Mesenchymal stem cell (in vitro differentiated cells and primary cell): ENCODE measurements around the gene MEF2A.
A peak's percentile ranks its signal among the peaks of the same experiment; 100 is the strongest.

Source experiments
- DNase-seq: peaks from one replicate; pipeline ENCODE4 v3.0.0-alpha.2; 2013
- H2AFZ ChIP-seq: one replicate; pipeline ENCODE4 v1.6.1; 2013; ENCODE audit warnings: low read depth, mild to moderate bottlenecking, control low read depth, inconsistent platforms, low read length, moderate library complexity
- H2AK5ac ChIP-seq: 2 replicates; pipeline ENCODE4 v1.6.1; 2013; ENCODE audit warnings: low read length, moderate library complexity, mild to moderate bottlenecking, inconsistent platforms; ENCODE audit not compliant: severe bottlenecking
- H2BK120ac ChIP-seq: one replicate; pipeline ENCODE4 v1.6.1; 2013; ENCODE audit warnings: low read depth, mild to moderate bottlenecking, inconsistent platforms, low read length, moderate library complexity
- H2BK12ac ChIP-seq, 2 experiments: one replicate each; pipeline ENCODE4 v1.6.1; 2013; ENCODE audit warnings: inconsistent platforms in 2 of 2, low read length in 2 of 2, mild to moderate bottlenecking in 2 of 2, moderate library complexity in 2 of 2, control low read depth in 1 of 2
- H2BK15ac ChIP-seq: one replicate; pipeline ENCODE4 v1.6.1; 2013; ENCODE audit warnings: mild to moderate bottlenecking, low read depth, inconsistent platforms; ENCODE audit not compliant: poor library complexity, severe bottlenecking
- H2BK5ac ChIP-seq: 2 replicates; pipeline ENCODE4 v1.6.1; 2013; ENCODE audit warnings: low read depth, mild to moderate bottlenecking, low read length, control low read depth, inconsistent platforms; ENCODE audit not compliant: poor library complexity, severe bottlenecking
- H3K14ac ChIP-seq, 2 experiments: one replicate each; pipeline ENCODE4 v1.6.1; 2013; ENCODE audit warnings: inconsistent platforms in 2 of 2, low read length in 2 of 2, control low read depth in 1 of 2, mild to moderate bottlenecking in 1 of 2, moderate library complexity in 1 of 2
- H3K18ac ChIP-seq, 2 experiments: one replicate each; pipeline ENCODE4 v1.6.1; 2013; ENCODE audit warnings: inconsistent platforms in 2 of 2, low read length in 2 of 2, control low read depth in 1 of 2, low read depth in 1 of 2, mild to moderate bottlenecking in 1 of 2
- H3K23ac ChIP-seq, 2 experiments: one replicate each; pipeline ENCODE4 v1.6.1; 2013; ENCODE audit warnings: inconsistent platforms in 2 of 2, low read length in 2 of 2, mild to moderate bottlenecking in 2 of 2, moderate library complexity in 2 of 2, control low read depth in 1 of 2
- H3K27ac ChIP-seq: 2 replicates; pipeline ENCODE4 v1.5.1; 2013; ENCODE audit warnings: mild to moderate bottlenecking, moderate library complexity, low read length, control low read depth, inconsistent platforms; ENCODE audit not compliant: poor library complexity, severe bottlenecking
- H3K27me3 ChIP-seq, 2 experiments: 2 replicates each; pipeline versions ENCODE4 v1.6.1 to v1.7.0; 2013; ENCODE audit warnings: low read length in 2 of 2, mild to moderate bottlenecking in 2 of 2, moderate library complexity in 2 of 2, control low read depth in 1 of 2, inconsistent platforms in 1 of 2; ENCODE audit not compliant: control insufficient read depth in 1 of 2, insufficient read depth in 1 of 2
- H3K36me3 ChIP-seq, 2 experiments: 2 replicates each; pipeline versions ENCODE4 v1.6.1 to v1.7.0; 2013; ENCODE audit warnings: low read length in 2 of 2, control low read depth in 1 of 2, inconsistent platforms in 1 of 2, low read depth in 1 of 2, mild to moderate bottlenecking in 1 of 2; ENCODE audit not compliant: insufficient read depth in 2 of 2, control insufficient read depth in 1 of 2
- H3K4ac ChIP-seq, 2 experiments: one replicate each; pipeline ENCODE4 v1.6.1; 2013; ENCODE audit warnings: inconsistent platforms in 2 of 2, low read length in 2 of 2, mild to moderate bottlenecking in 2 of 2, moderate library complexity in 2 of 2, control low read depth in 1 of 2, low read depth in 1 of 2
- H3K4me1 ChIP-seq: 2 replicates; pipeline ENCODE4 v1.6.1; 2013; ENCODE audit warnings: low read depth, low read length, control low read depth; ENCODE audit not compliant: control insufficient read depth, insufficient read depth
- H3K4me2 ChIP-seq: 2 replicates; pipeline ENCODE4 v1.6.1; 2013; ENCODE audit warnings: low read length, mild to moderate bottlenecking, inconsistent platforms; ENCODE audit not compliant: poor library complexity, severe bottlenecking
- H3K4me3 ChIP-seq, 2 experiments: 2 replicates each; pipeline versions ENCODE4 v1.5.1 to v1.7.0; 2013; ENCODE audit warnings: low read length in 2 of 2, mild to moderate bottlenecking in 2 of 2, control low read depth in 1 of 2, low read depth in 1 of 2; ENCODE audit not compliant: insufficient read depth in 1 of 2
- H3K79me1 ChIP-seq: replicated peaks from 2 replicates; pipeline ENCODE4 v1.6.1; 2013; ENCODE audit warnings: mild to moderate bottlenecking, control low read depth, low read length, inconsistent platforms; ENCODE audit not compliant: poor library complexity, severe bottlenecking
- H3K9ac ChIP-seq: 2 replicates; pipeline ENCODE4 v1.7.0; 2013; ENCODE audit warnings: mild to moderate bottlenecking, low read length, moderate library complexity
- H3K9me3 ChIP-seq: 2 replicates; pipeline ENCODE4 v1.7.0; 2013; ENCODE audit warnings: mild to moderate bottlenecking, low read length; ENCODE audit not compliant: control insufficient read depth
- H4K8ac ChIP-seq: one replicate; pipeline ENCODE4 v1.6.1; 2013; ENCODE audit warnings: inconsistent platforms, mild to moderate bottlenecking, low read length, moderate library complexity
- H4K91ac ChIP-seq: one replicate; pipeline ENCODE4 v1.6.1; 2013; ENCODE audit warnings: mild to moderate bottlenecking, low read length, inconsistent platforms
- WGBS: methylation state at CpG from one replicate; pipeline ENCODE4 v1.1.7; 2013; ENCODE audit warnings: mixed read lengths; 5-methylcytosine and 5-hydroxymethylcytosine counted together

MEF2A gene

DNA sequence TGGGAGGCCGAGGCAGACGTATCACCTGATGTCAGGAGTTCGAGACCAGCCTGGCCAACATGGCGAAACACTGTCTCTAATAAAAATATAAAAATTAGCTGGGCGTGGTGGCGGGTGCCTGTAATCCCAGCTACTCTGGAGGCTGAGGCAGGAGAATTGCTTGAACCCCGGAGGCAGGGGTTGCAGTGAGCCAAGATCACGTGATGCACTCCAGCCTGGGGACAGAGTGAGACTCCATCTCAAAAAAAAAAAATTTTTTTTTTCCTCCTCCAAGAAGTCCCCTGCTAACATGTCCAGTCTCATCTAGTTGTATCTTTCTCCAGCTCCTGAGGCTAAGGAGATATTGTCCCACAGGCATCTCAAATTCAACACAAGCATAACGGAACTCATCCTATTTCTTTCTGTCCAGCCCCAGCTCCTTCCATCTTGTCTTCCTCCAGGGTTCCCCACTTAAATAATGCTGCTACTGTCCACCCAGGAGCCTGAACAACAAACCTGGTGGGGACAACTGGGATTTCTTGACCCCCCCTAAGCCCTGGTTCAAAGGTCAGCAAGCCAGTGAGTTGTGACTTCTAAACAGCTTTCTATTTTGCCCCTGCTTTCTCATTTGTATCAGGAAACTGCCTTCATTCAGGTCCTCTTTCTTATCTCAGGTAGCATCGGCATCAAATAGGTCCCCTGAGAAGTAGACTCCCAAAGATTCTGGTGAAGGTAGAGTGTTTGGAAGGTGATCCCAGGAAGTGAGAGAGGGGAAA, 4.1 kb upstream of the MEF2A start:
- H3K79me1 ChIP-seq, result peaks cover 3% of the 10 kb centered on the region

DNA sequence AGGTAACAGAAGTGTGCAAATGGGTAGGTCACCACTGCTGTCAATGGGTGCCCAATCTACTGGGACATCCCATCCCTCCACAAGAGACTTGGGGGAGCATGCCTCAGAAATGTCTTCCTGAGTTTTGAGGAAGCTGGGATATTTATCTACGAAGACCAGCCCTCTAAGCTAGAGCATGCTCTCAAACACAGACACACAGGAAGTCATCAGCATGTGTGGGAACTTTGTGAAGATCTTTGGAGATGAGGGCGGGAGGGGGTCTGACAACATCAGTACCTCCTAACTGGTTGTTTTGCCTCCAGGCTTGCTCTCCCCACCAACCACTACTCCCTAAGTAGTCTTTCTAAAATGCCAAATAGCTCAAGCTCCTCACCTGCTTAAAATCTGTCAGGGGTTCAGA, 3.5 kb upstream of the MEF2A start:
- Histone ChIP-seq H2AFZ (no peak overlapping the region), H3K27me3 (peaks cover 0 to 5% of the 10 kb centered on the region in 2 experiments), H3K4me2 (no peak overlapping the region), H3K4ac (no peak overlapping the region), H4K8ac (no peak overlapping the region), H2BK5ac (no peak overlapping the region), H2BK15ac (no peak overlapping the region), H3K4me1 (peaks cover 3% of the 10 kb centered on the region), H3K18ac (no peak overlapping the region), H3K9me3 (no peaks in the 10 kb centered on the region), H3K79me1 (peaks cover 4% of the 10 kb centered on the region), H2BK120ac (no peak overlapping the region), H3K36me3 (no peaks in the 10 kb centered on the region), H4K91ac (no peak overlapping the region), H2AK5ac (no peak overlapping the region), H3K4me3 (no peak overlapping the region), H3K9ac (no peak overlapping the region), H3K27ac (no peak overlapping the region), H3K14ac (no peak overlapping the region), H3K23ac (no peak overlapping the region), H2BK12ac (no peak overlapping the region)
- 91% methylated on average over 2 of the region's 2 CpGs for WGBS
- DNase-seq, result no peak

More for the DNA sequence above, 4.1 kb upstream of the MEF2A start:
- Histone ChIP-seq H3K4me3 (no peak overlapping the region), H3K27me3 (peaks cover 0 to 5% of the 10 kb centered on the region in 2 experiments), H2BK15ac (no peak overlapping the region), H3K18ac (no peak overlapping the region), H4K8ac (no peak overlapping the region), H2AK5ac (no peak overlapping the region), H3K36me3 (no peaks in the 10 kb centered on the region), H2BK120ac (no peak overlapping the region), H3K23ac (no peak overlapping the region), H3K27ac (no peak overlapping the region), H2BK5ac (no peak overlapping the region), H2AFZ (no peak overlapping the region), H3K4me1 (peaks cover 3% of the 10 kb centered on the region), H3K4me2 (no peak overlapping the region), H3K9me3 (no peaks in the 10 kb centered on the region), H3K14ac (no peak overlapping the region), H2BK12ac (no peak overlapping the region), H3K9ac (no peak overlapping the region), H3K4ac (no peak overlapping the region), H4K91ac (no peak overlapping the region)
- DNase-seq, result no peak
- WGBS, result 96% methylated on average over 10 of the region's 10 CpGs

DNA sequence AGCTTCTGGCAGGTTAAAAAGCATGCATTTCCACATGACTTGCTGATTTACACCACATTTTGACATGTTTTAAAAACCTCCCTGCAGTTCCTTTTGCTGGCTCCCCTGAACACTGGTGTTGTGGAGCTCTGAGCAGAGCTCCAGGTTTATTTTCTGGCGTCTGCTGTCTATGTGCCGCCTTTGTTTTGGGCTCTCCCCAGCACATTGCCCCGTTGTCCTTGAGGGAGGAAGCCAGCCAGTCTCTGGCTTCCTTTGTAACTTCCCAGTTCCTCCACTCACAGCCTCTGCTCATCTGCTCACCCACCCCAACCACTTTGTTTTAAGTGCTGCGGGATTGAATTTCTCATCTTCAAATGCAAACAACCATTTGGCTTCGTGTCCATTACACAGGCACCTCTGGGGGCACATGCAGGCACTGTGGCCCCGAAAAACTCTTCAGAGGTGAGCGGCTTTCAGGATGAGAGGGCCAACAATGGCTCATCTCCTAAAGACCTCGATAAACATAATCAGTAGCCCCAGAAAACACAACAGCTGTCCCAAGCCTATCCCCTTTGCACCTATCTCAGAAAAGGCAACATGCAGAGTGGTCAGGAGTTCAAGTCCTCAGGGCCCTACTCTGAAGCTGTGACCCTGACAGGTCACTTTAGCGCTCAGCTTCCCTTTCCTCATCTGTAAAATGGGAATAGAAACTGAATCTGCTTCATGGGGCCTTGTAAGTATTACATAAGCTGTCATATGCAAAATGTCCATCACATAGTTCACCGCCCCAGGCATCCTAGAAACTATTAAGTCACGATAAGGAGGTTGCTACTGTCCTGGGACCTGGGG, 1.3 kb upstream of the MEF2A start:
- Histone ChIP-seq H2BK5ac (no peak overlapping the region), H3K9ac (peak overlapping the region; percentile 57), H3K4ac (peak overlapping the region; percentile 66 to 94), H3K14ac (no peak overlapping the region), H3K27ac (peak overlapping the region; percentile 21), H3K4me2 (peak overlapping the region; percentile 89), H3K4me1 (peaks cover 3% of the 10 kb centered on the region), H4K91ac (peak overlapping the region; percentile 52), H4K8ac (peak overlapping the region; percentile 97), H2BK12ac (peak overlapping the region in 1 of 2 experiments; percentile 89), H3K9me3 (no peaks in the 10 kb centered on the region), H2BK15ac (peak overlapping the region; percentile 86), H3K27me3 (peaks cover 0 to 5% of the 10 kb centered on the region in 2 experiments), H2AFZ (peak overlapping the region; percentile 94), H3K36me3 (no peaks in the 10 kb centered on the region), H3K4me3 (peak overlapping the region in 1 of 2 experiments; percentile 67), H3K23ac (no peak overlapping the region), H3K18ac (peak overlapping the region in 1 of 2 experiments; percentile 84), H2BK120ac (no peak overlapping the region), H3K79me1 (peaks cover 4% of the 10 kb centered on the region), H2AK5ac (no peak overlapping the region)
- 53% methylated on average over 11 of the region's 11 CpGs for WGBS
- peak; percentile 50 for DNase-seq

DNA sequence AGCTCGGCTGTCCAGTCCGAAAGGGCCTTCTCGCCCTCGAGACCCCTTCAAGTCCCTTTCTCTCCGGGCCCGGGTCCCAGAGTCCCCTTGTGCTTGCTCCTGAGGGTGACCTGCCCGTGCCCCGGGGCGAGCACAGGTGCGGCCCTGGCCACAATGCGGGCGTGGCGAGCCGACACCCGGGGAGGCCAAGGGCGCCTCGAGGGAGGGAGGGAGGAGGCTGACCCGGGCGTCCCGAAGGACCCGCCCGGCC, 810 bp upstream of the MEF2A start:
- Histone ChIP-seq H3K9ac (peak overlapping the region; percentile 57), H3K4me1 (peaks cover 3% of the 10 kb centered on the region), H3K79me1 (peaks cover 4% of the 10 kb centered on the region), H3K4ac (peak overlapping the region; percentile 66 to 94), H3K27me3 (peaks cover 0 to 5% of the 10 kb centered on the region in 2 experiments), H2AFZ (peak overlapping the region; percentile 94), H4K91ac (peak overlapping the region; percentile 52), H2BK15ac (peak overlapping the region; percentile 86), H3K23ac (no peak overlapping the region), H2BK12ac (peak overlapping the region in 1 of 2 experiments; percentile 89), H2BK120ac (no peak overlapping the region), H3K27ac (peak overlapping the region; percentile 21), H2BK5ac (peak overlapping the region; percentile 35), H2AK5ac (no peak overlapping the region), H3K18ac (peak overlapping the region in 1 of 2 experiments; percentile 84), H3K4me2 (peak overlapping the region; percentile 89), H3K9me3 (no peaks in the 10 kb centered on the region), H4K8ac (peak overlapping the region; percentile 97), H3K36me3 (no peaks in the 10 kb centered on the region), H3K14ac (no peak overlapping the region), H3K4me3 (peak overlapping the region; percentile 67 to 89)
- DNase-seq, result no peak
- WGBS, result 16% methylated on average over 9 of the region's 22 CpGs
